ENCODE measurements around the gene OR2D2.
"Not testable (repeated sequence)": the region's sequence is repeated elsewhere in the genome, so short reads cannot be mapped to it uniquely, and the experiment has no call there.

Gene OR2D2

DNA sequence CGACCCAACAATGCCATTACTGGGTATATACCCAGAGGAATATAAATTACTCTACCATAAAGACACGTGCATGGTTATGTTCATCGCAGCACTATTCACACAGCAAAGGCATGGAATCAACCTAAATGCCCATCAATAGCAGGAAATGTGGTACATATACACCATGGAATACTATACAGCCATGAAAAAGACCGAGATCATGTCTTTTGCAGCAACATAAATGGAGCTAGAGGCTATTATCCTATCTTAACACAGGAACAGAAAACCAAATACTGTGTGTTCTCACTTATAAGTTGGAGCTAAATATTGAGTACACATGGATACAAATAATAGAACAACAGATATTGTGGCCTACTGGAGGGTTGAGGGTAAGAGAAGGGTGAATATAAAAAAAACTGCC, 3.5 kb downstream of the OR2D2 start:
- no peak overlapping the region for H3K4me3 ChIP-seq
- H3K27ac ChIP-seq, result no peak overlapping the region
- no peak for DNase-seq (ENCODE audit: low spot score)
- TF ChIP-seq, protein P1, sequence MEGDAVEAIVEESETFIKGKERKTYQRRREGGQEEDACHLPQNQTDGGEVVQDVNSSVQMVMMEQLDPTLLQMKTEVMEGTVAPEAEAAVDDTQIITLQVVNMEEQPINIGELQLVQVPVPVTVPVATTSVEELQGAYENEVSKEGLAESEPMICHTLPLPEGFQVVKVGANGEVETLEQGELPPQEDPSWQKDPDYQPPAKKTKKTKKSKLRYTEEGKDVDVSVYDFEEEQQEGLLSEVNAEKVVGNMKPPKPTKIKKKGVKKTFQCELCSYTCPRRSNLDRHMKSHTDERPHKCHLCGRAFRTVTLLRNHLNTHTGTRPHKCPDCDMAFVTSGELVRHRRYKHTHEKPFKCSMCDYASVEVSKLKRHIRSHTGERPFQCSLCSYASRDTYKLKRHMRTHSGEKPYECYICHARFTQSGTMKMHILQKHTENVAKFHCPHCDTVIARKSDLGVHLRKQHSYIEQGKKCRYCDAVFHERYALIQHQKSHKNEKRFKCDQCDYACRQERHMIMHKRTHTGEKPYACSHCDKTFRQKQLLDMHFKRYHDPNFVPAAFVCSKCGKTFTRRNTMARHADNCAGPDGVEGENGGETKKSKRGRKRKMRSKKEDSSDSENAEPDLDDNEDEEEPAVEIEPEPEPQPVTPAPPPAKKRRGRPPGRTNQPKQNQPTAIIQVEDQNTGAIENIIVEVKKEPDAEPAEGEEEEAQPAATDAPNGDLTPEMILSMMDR (IDR thresholded peaks at IDR 0.05), result no peak

DNA sequence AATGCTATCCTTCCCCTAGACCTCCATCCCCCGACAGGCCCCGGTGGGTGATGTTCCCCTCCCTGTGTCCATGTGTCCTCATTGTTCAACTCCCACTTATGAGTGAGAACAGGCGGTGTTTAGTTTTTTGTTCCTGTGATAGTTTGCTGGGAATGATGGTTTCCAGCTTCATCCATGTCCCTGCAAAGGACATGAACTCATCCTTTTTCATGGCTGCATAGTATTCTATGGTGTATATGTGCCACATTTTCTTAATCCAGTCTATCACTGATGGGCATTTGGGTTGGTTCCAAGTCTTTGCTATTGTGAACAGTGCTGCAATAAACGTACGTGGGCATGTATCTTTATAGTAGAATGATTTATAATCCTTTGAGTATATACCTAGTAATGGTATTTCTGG, 4.6 kb downstream of the OR2D2 start:
- not testable (repeated sequence) for H3K27ac ChIP-seq; DNase-seq (ENCODE audit: low spot score); H3K4me3 ChIP-seq

DNA sequence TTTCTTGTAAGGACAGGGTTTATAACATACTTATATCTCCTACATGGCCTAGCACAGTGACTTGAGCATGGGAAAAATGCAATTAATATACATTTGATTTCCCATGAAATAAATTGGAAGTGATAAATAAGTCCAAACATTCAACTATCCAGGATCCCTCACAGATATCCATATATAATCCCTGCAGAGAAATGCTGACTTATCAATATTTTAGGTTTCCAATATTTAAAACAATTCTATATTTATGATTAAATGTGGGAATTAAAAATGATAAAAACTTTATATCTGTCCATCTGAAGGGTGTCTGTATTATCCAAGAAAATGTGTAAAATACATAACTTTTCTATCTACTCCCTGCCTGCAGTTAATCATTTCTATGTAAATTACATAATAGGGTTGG, 9.5 kb downstream of the OR2D2 start:
- TF ChIP-seq, protein P1 (IDR thresholded peaks at IDR 0.05), result no peak
- H3K27ac ChIP-seq, result no peak overlapping the region
- H3K4me3 ChIP-seq, result no peak overlapping the region
- no peak for DNase-seq (ENCODE audit: low spot score)

DNA sequence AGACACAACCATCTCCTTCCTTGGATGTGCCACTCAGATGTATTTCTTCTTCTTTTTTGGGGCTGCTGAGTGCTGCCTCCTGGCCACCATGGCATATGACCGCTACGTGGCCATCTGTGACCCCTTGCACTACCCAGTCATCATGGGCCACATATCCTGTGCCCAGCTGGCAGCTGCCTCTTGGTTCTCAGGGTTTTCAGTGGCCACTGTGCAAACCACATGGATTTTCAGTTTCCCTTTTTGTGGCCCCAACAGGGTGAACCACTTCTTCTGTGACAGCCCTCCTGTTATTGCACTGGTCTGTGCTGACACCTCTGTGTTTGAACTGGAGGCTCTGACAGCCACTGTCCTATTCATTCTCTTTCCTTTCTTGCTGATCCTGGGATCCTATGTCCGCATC, 15.4 kb downstream of the OR2D2 start:
- TF ChIP-seq, protein P1 (IDR thresholded peaks at IDR 0.05), result no peak
- no peak for DNase-seq (ENCODE audit: low spot score)
- no peak overlapping the region for H3K27ac ChIP-seq
- H3K4me3 ChIP-seq, result no peak overlapping the region

DNA sequence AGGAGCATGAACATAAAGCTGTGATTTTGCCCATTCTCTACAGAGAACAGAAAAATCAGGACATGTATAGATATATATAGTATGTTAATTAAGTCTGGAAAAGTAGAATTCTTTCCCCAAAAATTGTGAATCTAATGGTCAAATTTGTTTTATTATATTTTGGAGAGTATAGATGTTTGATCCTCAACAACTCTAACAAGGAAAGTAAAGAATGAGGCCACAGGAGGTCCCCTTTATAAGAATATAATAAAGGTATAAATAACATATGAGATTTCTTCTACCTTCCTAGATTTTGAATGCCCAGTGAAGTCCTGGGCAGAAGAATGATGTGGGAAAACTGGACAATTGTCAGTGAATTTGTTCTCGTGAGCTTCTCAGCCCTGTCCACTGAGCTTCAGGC, 16.0 kb downstream of the OR2D2 start, which contains the start of gene OR10A4:
TSS of gene OR10A4 (plus strand) at position 301 of the 400 bp plus-strand sequence. CDS start at position 324, 23 bp downstream.
- no peak within 1 kb of the TSS for H3K27ac ChIP-seq
- TF ChIP-seq, protein P1 (IDR thresholded peaks at IDR 0.05), result no peak
- DNase-seq (ENCODE audit: low spot score), result no peak
- no peak within 1 kb of the TSS for H3K4me3 ChIP-seq

DNA sequence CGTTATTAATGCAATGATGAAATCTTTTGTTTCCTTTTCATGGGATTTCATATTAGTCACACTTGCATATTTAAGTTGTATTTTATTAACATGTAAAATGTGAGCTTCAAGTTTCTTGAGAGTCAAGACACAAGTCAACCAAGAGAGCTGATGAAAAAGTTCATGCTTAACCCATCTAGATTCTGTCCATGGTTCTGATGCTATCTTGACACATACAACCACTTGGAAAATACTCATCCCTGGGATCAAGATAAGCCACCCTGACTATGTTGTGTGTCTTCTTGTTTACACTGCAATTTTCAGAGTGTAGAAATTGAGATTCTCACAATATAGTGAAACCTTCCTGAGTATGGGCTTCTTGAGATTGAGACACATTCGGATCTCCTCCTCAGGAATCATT, 16.5 kb downstream of the OR2D2 start:
- Histone ChIP-seq H3K4me3 (no peak overlapping the region), H3K27ac (no peak overlapping the region)
- TF ChIP-seq, protein P1 (IDR thresholded peaks at IDR 0.05), result no peak
- no peak for DNase-seq (ENCODE audit: low spot score)

DNA sequence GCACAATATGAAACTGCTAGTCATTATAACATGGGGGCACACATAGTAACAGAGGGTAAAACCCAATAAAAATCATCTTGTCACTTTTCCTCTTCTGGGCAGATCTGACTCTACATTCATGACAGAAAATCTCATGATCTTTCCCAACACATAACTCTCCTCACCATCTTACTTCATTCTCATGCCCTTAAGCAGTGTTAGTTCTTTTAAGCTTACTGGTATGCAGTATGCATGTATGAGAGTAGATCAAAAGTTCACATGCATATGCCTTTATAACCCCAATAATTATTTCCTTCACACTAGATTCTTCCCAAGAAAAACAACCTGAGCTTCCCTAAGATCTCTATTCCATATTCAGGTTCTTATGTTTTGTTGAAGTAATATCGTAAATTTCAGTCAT, 21.0 kb downstream of the OR2D2 start:
- DNase-seq (ENCODE audit: low spot score), result no peak
- Histone ChIP-seq H3K4me3 (no peak overlapping the region), H3K27ac (no peak overlapping the region)
- TF ChIP-seq, protein P1 (IDR thresholded peaks at IDR 0.05), result no peak

DNA sequence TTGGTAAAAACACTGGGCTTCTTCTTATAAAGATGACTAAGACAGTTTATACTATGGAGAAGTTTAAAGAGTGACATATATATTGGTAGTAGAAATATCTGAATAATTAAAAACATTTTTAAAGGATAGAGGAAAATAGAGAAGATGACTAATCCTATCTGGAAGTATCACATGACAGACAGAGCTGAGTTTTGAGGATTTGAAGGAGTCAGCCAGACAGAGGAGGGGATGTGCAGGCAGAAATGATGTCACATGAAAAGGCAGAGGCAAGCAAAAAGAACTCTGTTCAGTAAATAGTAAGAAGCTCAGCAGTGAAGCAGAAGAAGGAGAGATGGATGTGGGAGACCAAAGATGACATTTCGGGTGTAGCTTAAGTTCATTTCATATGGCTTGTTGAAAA, 27.9 kb downstream of the OR2D2 start:
- Histone ChIP-seq H3K27ac (no peak overlapping the region), H3K4me3 (no peak overlapping the region)
- DNase-seq (ENCODE audit: low spot score), result no peak
- TF ChIP-seq, protein P1 (IDR thresholded peaks at IDR 0.05), result no peak

Data from coronary artery (tissue), 2 donors.